DND-41 (cell line): Measurements from ENCODE around the gene ASB7.

ENCODE experiments used
- EZH2 ChIP-seq: IDR thresholded peaks from 3 replicates; pipeline ENCODE4 v1.6.1; 2012; ENCODE audit warnings: borderline replicate concordance, low read depth, mild to moderate bottlenecking, moderate library complexity, low read length, inconsistent platforms; ENCODE audit not compliant: severe bottlenecking
- TF ChIP-seq, protein P1 (sequence below): IDR thresholded peaks from 2 replicates; pipeline ENCODE4 v1.5.1; 2012; ENCODE audit warnings: borderline replicate concordance, low read length, moderate library complexity, mild to moderate bottlenecking; ENCODE audit not compliant: poor library complexity, severe bottlenecking; ENCODE audit errors: extremely low read depth

DNA sequence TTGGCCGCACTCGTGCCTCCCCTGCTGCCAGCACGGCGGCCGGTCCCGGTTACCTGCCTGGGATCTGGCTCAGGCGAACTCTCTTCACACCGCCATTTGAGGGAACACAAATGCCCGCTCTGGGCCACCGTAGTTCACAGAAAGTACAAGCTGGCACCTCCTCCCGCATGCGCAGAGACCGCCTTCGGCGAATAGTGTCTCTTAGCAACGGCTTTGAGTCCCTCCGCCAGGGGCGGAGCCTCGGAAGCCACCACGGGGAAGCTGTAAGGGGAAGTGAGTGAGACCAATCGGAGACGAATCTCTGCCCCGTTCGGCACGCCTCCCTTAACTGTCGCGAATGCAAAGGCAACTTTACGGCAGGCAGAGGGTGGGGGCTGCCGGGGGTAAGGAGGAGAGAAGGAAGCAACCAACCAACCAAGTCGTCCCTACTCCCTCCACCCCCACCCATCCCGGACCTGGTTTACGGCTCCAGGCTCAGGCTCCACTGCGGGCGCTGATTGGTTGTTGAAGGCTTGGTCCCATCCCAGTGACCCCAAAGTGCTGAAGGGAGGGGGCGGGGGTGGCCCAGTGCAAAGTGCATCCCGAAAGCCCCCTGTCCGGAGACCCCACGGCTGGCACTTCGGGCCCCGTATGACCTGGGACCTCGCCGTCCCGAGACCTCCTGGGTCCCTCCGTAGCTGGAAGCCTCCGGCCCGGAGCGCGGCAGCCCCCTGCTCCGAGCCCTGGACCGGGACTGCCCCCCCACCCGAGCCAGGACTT lies at the start of gene ASB7, which contains the start of gene LINS1:
- TF ChIP-seq, protein P1, sequence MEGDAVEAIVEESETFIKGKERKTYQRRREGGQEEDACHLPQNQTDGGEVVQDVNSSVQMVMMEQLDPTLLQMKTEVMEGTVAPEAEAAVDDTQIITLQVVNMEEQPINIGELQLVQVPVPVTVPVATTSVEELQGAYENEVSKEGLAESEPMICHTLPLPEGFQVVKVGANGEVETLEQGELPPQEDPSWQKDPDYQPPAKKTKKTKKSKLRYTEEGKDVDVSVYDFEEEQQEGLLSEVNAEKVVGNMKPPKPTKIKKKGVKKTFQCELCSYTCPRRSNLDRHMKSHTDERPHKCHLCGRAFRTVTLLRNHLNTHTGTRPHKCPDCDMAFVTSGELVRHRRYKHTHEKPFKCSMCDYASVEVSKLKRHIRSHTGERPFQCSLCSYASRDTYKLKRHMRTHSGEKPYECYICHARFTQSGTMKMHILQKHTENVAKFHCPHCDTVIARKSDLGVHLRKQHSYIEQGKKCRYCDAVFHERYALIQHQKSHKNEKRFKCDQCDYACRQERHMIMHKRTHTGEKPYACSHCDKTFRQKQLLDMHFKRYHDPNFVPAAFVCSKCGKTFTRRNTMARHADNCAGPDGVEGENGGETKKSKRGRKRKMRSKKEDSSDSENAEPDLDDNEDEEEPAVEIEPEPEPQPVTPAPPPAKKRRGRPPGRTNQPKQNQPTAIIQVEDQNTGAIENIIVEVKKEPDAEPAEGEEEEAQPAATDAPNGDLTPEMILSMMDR: no peak
- no peak for TF ChIP-seq EZH2
